NT2/D1 (cell line): ENCODE results near the gene TAF11.
"Not testable (repeated sequence)": the region's sequence is repeated elsewhere in the genome, so short reads cannot be mapped to it uniquely, and the experiment has no call there.

Source experiments
- DNase-seq: peaks from one replicate; pipeline ENCODE4 v3.0.0-alpha.2; 2011; ENCODE audit warnings: low read depth, low spot score
- H3K27me3 ChIP-seq: 2 replicates; pipeline ENCODE4 v1.6.0; 2011; ENCODE audit warnings: mild to moderate bottlenecking; ENCODE audit not compliant: insufficient read length, insufficient read depth
- H3K36me3 ChIP-seq: 2 replicates; pipeline ENCODE4 v1.6.1; 2011; ENCODE audit warnings: mild to moderate bottlenecking, low read length, mixed read lengths; ENCODE audit not compliant: insufficient read depth, insufficient read length
- H3K4me1 ChIP-seq: 2 replicates; pipeline ENCODE4 v1.5.1; 2011; ENCODE audit not compliant: insufficient read depth, insufficient read length
- H3K4me3 ChIP-seq: 2 replicates; pipeline ENCODE4 v1.5.1; 2011; ENCODE audit warnings: low read depth; ENCODE audit not compliant: insufficient read length
- H3K9ac ChIP-seq: 2 replicates; pipeline ENCODE4 v1.6.0; 2011; ENCODE audit warnings: low read depth; ENCODE audit not compliant: insufficient read length
- H3K9me3 ChIP-seq: 2 replicates; pipeline ENCODE4 v1.5.1; 2011; ENCODE audit warnings: mild to moderate bottlenecking, low read length; ENCODE audit not compliant: insufficient read depth
- SUZ12 ChIP-seq: IDR thresholded peaks from 2 replicates; pipeline ENCODE4 v1.6.1; 2011; ENCODE audit not compliant: insufficient read length, insufficient read depth; ENCODE audit errors: extremely low read depth
- YY1 ChIP-seq: IDR thresholded peaks from 2 replicates; pipeline ENCODE4 v1.6.1; 2011; ENCODE audit not compliant: insufficient read length, insufficient read depth
- ZNF274 ChIP-seq: IDR thresholded peaks from 2 replicates; pipeline ENCODE4 v1.6.1; 2011; ENCODE audit warnings: mild to moderate bottlenecking, low read depth, low read length

TAF11 gene

DNA sequence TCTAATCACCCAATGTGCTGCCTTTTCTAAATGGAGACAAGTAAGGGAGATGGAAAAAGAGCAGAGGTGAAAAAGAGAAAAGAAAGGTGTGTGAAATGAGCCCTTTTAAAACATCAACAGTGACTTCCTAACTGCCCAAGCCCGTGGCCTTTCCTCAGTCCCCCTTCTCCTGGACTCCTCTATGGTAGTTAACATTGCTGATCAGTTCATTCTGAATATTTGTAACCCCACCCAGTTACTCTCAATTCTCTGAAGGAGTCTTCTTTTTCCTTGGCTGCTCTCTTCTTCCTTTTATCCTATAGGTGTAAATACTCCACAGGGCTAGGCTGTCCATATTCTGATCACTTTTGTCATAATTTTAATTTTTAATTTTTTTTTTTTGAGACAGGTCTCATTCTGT is 27.1 kb downstream of the TAF11 start:
- TF ChIP-seq SUZ12 (no peak), YY1 (no peak)
- H3K4me3 ChIP-seq, result no peak overlapping the region
- H3K9me3 ChIP-seq, result no peaks in the 10 kb centered on the region
- no peaks in the 10 kb centered on the region for H3K4me1 ChIP-seq
- H3K9ac ChIP-seq, result no peak overlapping the region
- H3K27me3 ChIP-seq, result no peaks in the 10 kb centered on the region
- no peak for DNase-seq
- H3K36me3 ChIP-seq, result peaks cover 44% of the 10 kb centered on the region

DNA sequence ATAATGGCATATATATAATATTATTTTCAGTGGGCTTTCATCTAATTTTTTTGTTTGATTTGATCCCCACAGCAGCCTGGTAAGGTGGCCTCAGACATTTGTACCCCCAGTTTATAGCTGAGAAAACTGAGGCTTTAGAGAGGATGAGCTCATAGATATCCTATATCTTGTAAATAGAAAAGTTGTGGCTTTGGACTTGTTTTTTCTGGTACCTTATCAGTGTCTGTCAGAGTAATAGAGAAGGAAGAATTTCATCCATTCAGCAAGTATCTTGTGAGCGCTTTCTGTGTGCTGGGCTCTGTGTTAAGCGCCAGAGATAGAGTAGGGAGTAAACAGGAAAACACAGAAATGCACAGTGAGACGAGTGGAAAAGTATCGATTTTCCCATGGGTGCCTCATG is 27.9 kb downstream of the TAF11 start:
- no peak for TF ChIP-seq YY1
- TF ChIP-seq ZNF274, result no peak
- no peak for TF ChIP-seq SUZ12
- peaks cover 44% of the 10 kb centered on the region for H3K36me3 ChIP-seq
- no peaks in the 10 kb centered on the region for H3K9me3 ChIP-seq

DNA sequence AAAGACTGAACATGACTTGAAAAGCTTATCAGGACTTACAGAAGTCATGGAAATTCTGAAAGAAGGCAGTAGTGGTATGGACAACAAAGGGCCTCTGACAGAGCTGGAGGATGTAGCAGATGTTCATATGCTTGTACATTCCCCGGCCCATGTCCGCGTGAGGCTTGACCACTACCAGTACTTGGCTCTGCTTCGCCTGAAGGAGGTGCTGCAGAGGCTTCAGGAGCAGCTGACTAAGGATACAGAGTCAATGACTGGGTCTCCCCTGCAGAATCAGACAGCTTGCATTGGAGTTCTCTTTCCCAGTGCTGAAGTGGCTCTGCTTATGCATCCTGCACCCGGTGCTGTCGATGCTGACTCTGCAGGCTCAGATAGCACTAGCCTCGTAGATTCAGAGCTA is 29.2 kb downstream of the TAF11 start:
- H3K27me3 ChIP-seq, result no peaks in the 10 kb centered on the region
- H3K4me3 ChIP-seq, result no peak overlapping the region
- H3K9me3 ChIP-seq, result no peaks in the 10 kb centered on the region
- DNase-seq, result no peak
- H3K9ac ChIP-seq, result no peak overlapping the region
- peaks cover 37% of the 10 kb centered on the region for H3K36me3 ChIP-seq
- no peak for TF ChIP-seq ZNF274
- TF ChIP-seq YY1, result no peak
- no peak for TF ChIP-seq SUZ12
- H3K4me1 ChIP-seq, result no peaks in the 10 kb centered on the region

More for the DNA sequence above, 27.9 kb downstream of the TAF11 start:
- Histone ChIP-seq H3K4me3 (no peak overlapping the region), H3K4me1 (no peaks in the 10 kb centered on the region), H3K9ac (no peak overlapping the region), H3K27me3 (no peaks in the 10 kb centered on the region)
- DNase-seq, result no peak

DNA sequence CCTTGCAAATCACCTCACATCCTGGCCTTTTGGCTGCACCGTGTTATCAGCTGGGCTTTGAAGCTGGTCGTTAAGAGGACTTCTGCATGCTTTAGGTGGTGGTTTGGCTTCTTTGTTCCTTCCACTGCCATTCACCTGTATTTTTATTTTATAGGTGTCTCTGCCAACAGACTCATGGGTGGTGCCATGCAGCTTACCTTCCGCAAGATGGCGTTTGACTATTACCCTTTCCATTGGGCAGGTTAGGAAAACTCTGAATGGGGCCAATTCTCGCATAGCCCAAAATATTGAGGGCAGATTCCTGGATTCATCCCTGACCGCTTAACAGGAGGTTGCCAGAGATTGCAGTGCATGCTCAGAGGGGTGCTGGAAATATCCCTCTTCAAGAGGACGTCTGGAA is 32.4 kb downstream of the TAF11 start:
- DNase-seq, result no peak
- Histone ChIP-seq H3K4me1 (no peaks in the 10 kb centered on the region), H3K27me3 (no peaks in the 10 kb centered on the region), H3K36me3 (peaks cover 41% of the 10 kb centered on the region), H3K4me3 (no peak overlapping the region), H3K9ac (no peak overlapping the region), H3K9me3 (no peaks in the 10 kb centered on the region)
- TF ChIP-seq ZNF274 (no peak), YY1 (no peak), SUZ12 (no peak)

DNA sequence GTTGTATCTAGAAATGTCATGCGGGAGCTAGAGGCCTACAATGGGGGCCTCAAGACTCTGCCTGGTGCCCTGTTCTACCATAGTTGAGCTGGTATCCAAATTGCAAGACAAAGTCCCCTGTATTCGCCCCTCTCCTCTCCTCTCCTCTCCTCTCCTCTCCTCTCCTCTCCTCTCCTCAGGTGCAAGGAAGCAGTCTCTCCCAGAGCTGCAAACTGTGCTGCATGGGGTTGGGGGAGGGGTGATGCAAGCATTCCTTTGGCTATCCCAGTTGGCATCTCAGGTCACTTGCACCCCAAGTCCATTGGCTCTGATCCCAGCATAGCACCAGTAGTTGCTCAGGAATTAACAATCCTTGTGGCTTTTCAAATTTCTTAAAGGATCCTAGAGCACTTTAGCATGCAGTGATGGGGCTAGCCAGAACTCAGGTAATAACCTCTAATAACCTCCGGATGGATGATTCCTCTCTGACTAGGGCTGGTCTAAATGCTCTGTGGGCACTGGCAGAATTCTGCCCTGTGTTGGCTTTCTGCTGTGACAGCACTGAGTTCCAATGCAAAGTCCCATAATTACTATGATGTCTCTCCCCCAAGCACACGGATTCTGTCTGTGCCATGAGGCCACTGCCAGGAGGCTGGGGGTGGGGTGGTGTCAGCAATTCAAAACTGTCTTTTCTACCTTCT is 35.3 kb downstream of the TAF11 start:
- Histone ChIP-seq H3K27me3 (no peaks in the 10 kb centered on the region), H3K36me3 (peaks cover 22% of the 10 kb centered on the region), H3K9me3 (no peaks in the 10 kb centered on the region), H3K4me3 (no peak overlapping the region), H3K4me1 (no peaks in the 10 kb centered on the region), H3K9ac (no peak overlapping the region)
- DNase-seq, result no peak
- no peak for TF ChIP-seq YY1
- no peak for TF ChIP-seq ZNF274
- no peak for TF ChIP-seq SUZ12

DNA sequence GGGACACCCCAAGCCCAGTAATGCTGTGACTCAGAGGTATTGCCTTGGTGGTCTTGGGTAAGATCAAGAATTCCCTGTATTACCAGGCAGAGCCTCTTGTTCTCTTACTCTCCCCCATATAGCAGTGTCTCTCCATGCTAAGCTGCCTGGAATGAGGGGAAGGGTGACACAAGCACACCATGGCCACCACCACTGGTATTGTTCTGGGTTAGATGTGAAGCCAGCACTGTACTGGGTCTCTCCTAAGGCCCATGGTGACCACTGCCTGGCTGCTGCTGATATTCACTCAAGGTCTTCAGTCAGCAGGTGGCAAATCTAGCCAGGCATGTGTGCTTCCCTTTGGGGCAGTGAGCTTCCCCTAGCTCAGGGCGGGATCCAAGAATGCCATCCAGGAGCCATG is 36.5 kb downstream of the TAF11 start:
- Histone ChIP-seq H3K4me3 (no peak overlapping the region), H3K9ac (no peak overlapping the region), H3K27me3 (no peaks in the 10 kb centered on the region), H3K9me3 (no peaks in the 10 kb centered on the region), H3K36me3 (peaks cover 14% of the 10 kb centered on the region), H3K4me1 (no peaks in the 10 kb centered on the region)
- DNase-seq, result no peak
- TF ChIP-seq ZNF274 (no peak), SUZ12 (no peak), YY1 (no peak)

DNA sequence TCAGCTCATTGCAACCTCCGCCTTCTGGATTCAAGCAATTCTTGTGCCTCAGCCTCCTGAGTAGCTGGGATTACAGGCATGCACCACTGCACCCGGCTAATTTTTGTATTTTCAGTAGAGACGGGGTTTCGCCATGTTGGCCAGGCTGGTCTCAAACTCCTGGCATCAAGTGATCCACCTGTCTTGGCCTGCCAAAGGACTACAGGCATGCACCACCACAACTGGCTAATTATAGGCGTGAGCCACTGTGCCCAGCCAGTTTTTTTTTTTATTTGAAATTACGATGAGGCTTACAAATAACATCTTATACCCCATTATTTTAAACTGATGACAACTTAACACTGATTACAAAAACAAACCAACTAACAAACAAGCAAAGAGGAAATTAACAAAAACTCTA is 38.8 kb downstream of the TAF11 start:
- DNase-seq, H3K36me3 ChIP-seq, H3K27me3 ChIP-seq, H3K4me3 ChIP-seq, H3K9me3 ChIP-seq, H3K9ac ChIP-seq, H3K4me1 ChIP-seq: not testable (repeated sequence)
